Activated CD4-positive, alpha-beta T cell treated with anti-CD3 and anti-CD28 coated beads, Interleukin-2, amount 10 ng/mL, durations not matched to agents 24 days and 14 days (primary cell): ENCODE results near the gene COX4I1. TPM values are rescaled to one million over a fixed set of nuclear protein-coding genes. Genes with fewer than 3 reads are reported as not detected.

Source experiments
- DNase-seq: peaks from one replicate; pipeline ENCODE4 v3.0.0; 2022
- H3K27ac Mint-ChIP-seq: one replicate; pipeline ENCODE4 v1.8.0; 2022; ENCODE audit warnings: mild to moderate bottlenecking, mixed read lengths
- H3K27me3 Mint-ChIP-seq: one replicate; pipeline ENCODE4 v1.8.0; 2022; ENCODE audit warnings: mixed read lengths
- H3K36me3 Mint-ChIP-seq: one replicate; pipeline ENCODE4 v1.8.0; 2022; ENCODE audit warnings: low read depth, mild to moderate bottlenecking, mixed read lengths
- H3K4me1 Mint-ChIP-seq: one replicate; pipeline ENCODE4 v1.8.0; 2021; ENCODE audit warnings: mixed read lengths
- H3K4me3 Mint-ChIP-seq: one replicate; pipeline ENCODE4 v1.8.0; 2022; ENCODE audit warnings: mild to moderate bottlenecking, moderate library complexity, mixed read lengths
- H3K9me3 Mint-ChIP-seq: one replicate; pipeline ENCODE4 v1.8.0; 2021; ENCODE audit warnings: mixed read lengths
- intact Hi-C: fragments of 100-400 bp; cut with micrococcal nuclease; formaldehyde crosslinking; loops from one replicate; pipeline ENCODE4 v1.15.1; 2023
- total RNA-seq: library from RNA; stranded (reverse); gene quantifications from 2 replicates; pipeline ENCODE4 v1.2.3, GENCODE V29; 2022

The COX4I1 gene
- total RNA-seq, 1 donor from 2014 or later = 569 TPM

DNA sequence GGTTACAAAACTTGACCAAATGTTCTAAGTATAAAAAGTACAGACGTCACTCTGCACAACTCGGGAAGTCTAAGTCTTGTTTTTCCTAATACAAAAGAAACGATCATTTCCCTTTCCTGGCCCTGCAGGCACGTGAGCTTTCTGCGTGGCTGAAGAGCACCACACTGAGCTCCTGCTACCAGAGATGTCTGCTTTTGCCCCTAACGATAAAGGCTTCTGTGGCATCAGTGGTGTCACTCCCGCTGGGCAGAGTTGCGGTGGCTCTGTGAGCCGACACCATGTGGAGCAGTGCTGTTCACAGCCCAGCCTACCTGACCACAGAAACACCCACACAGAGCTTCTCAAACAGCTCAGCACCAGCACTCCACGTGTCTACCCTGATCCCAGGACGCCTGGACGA is 20.6 kb upstream of the COX4I1 start:
- DNase-seq = no peak
- peaks cover 34% of the 10 kb centered on the region for H3K36me3 Mint-ChIP-seq
- intact Hi-C loops = no loop called here
- H3K4me1 Mint-ChIP-seq = peaks cover 3% of the 10 kb centered on the region
- no peaks in the 10 kb centered on the region for H3K9me3 Mint-ChIP-seq
- no peak overlapping the region for H3K4me3 Mint-ChIP-seq
- peak overlapping the region; percentile 41 for H3K27ac Mint-ChIP-seq
- no peaks in the 10 kb centered on the region for H3K27me3 Mint-ChIP-seq

DNA sequence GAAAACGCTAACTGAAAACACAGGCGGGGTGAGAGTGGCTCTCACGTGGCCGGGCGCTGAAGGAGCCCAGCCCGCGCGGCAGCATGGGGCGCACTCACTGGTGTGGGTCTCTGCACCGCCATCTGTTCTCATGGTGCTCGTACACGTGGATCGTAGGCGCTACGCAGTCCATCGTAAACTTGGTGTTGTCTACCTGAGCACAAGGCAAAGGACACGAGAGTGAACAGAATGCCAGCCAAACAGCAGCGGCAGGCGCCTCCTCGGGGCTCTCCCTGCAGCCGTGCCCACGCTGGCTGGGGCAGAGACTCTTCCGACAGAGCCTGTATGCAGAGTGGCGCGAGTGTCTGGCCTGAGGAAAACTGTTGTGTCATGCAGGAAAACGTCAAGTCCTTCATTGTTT is 19.2 kb upstream of the COX4I1 start:
- Mint-ChIP-seq H3K36me3 (peaks cover 34% of the 10 kb centered on the region), H3K4me3 (no peak overlapping the region), H3K4me1 (peaks cover 3% of the 10 kb centered on the region), H3K27ac (no peak overlapping the region), H3K9me3 (no peaks in the 10 kb centered on the region), H3K27me3 (no peaks in the 10 kb centered on the region)
- intact Hi-C loops = no loop called here
- no peak for DNase-seq

DNA sequence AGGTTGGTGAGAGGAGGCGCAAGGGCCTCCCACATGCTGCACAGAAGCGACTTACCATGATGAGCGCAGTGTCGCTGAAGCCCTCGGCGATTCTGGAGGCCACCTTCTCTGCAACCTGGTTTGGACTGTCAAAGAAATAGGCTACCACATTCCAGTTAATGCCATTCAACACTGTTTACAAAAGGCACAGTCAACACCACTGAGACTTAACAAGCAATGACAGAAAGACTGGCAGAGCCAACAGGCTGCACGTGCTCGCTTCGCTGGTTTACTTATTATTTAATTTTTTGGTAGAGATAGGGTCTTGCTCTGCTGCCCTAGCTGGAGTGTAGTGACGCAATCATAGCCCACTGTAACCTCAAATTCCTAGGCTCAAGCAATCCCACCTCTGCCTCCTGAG is 18.3 kb upstream of the COX4I1 start:
- intact Hi-C loops = no loop called here
- peaks cover 41% of the 10 kb centered on the region for H3K36me3 Mint-ChIP-seq
- H3K9me3 Mint-ChIP-seq = no peaks in the 10 kb centered on the region
- no peak for DNase-seq
- no peak overlapping the region for H3K27ac Mint-ChIP-seq
- no peak overlapping the region for H3K4me3 Mint-ChIP-seq
- H3K27me3 Mint-ChIP-seq = no peaks in the 10 kb centered on the region
- H3K4me1 Mint-ChIP-seq = peaks cover 3% of the 10 kb centered on the region

DNA sequence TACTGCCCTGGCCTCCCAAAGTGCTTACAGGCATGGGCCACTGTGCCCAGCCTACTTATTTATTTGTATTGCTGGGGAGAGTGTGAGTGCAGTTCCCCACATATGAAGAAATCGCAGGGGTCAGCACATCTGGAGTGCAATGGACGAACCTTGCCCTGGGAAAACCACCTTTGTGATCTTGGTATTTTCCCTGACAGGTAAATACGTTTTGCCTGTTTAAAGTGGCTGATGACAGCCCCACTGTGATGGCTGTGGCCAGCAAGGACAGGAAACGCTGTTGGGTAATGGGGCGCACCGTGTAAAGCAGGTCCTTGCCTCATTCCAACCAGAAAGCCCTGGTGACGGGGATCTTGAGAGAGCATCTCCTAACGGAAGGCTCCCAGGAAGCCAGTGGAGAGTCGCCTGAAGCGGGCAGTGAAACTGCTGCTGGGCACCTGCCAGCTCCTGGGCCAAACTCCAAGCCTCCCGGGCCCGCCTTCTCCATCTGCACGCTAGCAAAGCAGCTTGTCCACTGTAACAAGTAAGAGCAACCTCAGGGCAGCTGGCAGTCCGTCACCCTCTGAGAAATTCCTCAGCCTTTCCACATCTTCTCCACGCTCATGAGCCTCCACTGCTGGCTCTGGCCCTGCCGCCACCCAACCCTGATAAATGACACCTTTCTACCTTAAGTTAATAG is 17.7 kb upstream of the COX4I1 start:
- Mint-ChIP-seq H3K4me3 (no peak overlapping the region), H3K4me1 (peaks cover 3% of the 10 kb centered on the region), H3K27me3 (no peaks in the 10 kb centered on the region), H3K36me3 (peaks cover 39% of the 10 kb centered on the region), H3K27ac (no peak overlapping the region), H3K9me3 (no peaks in the 10 kb centered on the region)
- no peak for DNase-seq
- intact Hi-C loops = no loop called here

DNA sequence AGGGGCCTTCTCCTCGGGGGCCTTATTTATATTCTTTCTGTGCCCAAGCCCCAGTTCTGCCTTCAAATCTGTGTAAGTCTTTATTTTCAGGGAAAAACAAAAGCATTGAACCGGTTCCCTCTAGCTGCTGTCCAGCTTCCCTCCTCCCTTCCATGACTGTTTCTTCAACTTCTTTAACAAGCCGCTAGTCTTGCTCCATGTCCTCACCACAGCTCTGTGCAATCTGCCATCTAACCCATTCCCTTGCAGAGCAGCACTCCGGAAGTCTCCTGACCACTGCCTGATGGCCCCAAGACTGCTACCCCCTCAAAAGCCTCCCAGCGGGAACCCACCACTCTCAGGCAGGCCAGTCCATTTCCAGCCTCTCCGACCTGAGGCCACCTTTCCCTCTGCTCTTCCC is 17.0 kb upstream of the COX4I1 start:
- Mint-ChIP-seq H3K4me3 (no peak overlapping the region), H3K27me3 (no peaks in the 10 kb centered on the region), H3K9me3 (no peaks in the 10 kb centered on the region), H3K36me3 (peaks cover 41% of the 10 kb centered on the region), H3K4me1 (peaks cover 3% of the 10 kb centered on the region), H3K27ac (no peak overlapping the region)
- intact Hi-C loops = no loop called here
- no peak for DNase-seq

DNA sequence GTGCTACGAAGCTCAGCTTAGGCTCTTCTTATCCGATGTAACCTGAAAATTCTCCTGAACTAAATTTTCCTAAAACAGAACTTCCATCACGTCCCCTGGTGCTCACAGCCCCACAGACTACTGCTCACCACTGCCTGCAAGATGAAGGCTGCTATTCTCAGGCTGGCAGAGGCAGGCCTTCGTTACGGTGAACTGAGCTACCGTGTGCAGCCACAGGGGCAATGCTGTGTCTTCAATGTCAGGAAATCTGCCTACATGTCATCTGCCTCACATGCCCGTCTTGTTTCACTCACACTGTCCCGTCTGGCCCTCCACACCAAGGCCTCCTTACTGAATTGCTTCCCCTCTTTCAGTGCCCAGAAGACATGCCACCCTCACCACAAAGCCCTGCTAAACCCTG is 16.1 kb upstream of the COX4I1 start:
- Mint-ChIP-seq H3K4me3 (no peak overlapping the region), H3K9me3 (no peaks in the 10 kb centered on the region), H3K27ac (no peak overlapping the region), H3K4me1 (peaks cover 3% of the 10 kb centered on the region), H3K27me3 (no peaks in the 10 kb centered on the region), H3K36me3 (peaks cover 41% of the 10 kb centered on the region)
- no peak for DNase-seq
- intact Hi-C loops = no loop called here

DNA sequence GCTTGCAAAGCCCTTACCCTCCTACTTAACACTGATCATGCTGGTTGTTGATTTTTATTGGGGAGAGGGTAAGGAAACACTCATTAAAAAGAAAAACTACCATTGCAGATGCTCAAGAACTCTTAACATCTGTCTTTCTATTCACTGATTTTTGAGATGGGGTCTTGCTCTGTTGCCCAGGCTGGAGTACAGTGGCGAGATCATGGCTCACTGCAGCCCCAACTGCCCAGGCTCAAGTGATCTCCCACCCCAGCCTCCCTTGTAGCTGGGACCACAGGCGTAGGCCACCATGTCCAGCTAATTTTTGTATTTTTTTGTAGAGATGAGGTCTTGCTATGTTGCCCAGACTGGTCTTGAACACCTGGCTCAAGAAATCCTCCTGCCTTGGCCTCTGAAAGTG is 14.7 kb upstream of the COX4I1 start:
- no peak overlapping the region for H3K27ac Mint-ChIP-seq
- peaks cover 4% of the 10 kb centered on the region for H3K4me1 Mint-ChIP-seq
- H3K27me3 Mint-ChIP-seq = no peaks in the 10 kb centered on the region
- H3K9me3 Mint-ChIP-seq = no peaks in the 10 kb centered on the region
- H3K36me3 Mint-ChIP-seq = peaks cover 37% of the 10 kb centered on the region
- no peak for DNase-seq
- intact Hi-C loops = no loop called here
- no peak overlapping the region for H3K4me3 Mint-ChIP-seq

DNA sequence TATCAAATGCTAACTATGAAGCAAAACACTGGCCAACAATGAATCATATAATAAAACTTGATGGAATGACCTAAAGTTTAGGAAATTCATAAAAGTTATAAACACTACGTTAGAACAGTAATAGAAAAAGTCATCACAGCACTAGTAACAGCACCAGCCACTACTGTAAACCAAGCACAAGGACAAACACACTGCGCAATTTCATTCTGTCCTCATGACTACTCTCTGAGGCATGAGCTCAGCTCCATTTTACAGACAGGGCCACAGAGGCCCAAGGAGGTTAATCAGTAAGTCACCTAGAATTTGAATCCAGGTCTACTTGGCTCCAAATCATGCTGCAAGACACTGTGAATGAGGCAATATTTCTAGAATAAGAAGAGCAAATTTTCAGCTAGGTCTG is 13.6 kb upstream of the COX4I1 start:
- no peaks in the 10 kb centered on the region for H3K9me3 Mint-ChIP-seq
- H3K4me1 Mint-ChIP-seq = peaks cover 12% of the 10 kb centered on the region
- intact Hi-C loops = no loop called here
- no peak for DNase-seq
- H3K4me3 Mint-ChIP-seq = no peak overlapping the region
- H3K27me3 Mint-ChIP-seq = no peaks in the 10 kb centered on the region
- H3K27ac Mint-ChIP-seq = no peak overlapping the region
- peaks cover 35% of the 10 kb centered on the region for H3K36me3 Mint-ChIP-seq

DNA sequence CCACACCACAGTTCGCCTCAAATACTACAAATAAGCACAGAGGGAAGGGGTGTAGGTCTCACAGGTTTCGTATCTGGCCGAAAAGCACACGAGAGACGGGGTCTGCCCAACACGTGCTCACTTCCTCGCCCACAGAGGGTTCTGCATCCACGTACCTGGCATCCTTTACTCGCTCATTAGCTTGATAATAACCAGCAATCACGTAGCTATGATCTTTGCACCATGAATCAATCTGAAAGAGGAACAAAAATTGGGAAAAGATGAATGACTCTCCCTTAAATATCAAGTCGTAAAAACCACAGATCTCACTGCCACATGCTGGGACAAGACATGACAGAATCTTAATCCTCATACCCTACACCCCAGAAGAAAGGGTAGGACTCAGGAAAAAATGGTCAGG is 10.7 kb upstream of the COX4I1 start:
- peaks cover 54% of the 10 kb centered on the region for H3K36me3 Mint-ChIP-seq

DNA sequence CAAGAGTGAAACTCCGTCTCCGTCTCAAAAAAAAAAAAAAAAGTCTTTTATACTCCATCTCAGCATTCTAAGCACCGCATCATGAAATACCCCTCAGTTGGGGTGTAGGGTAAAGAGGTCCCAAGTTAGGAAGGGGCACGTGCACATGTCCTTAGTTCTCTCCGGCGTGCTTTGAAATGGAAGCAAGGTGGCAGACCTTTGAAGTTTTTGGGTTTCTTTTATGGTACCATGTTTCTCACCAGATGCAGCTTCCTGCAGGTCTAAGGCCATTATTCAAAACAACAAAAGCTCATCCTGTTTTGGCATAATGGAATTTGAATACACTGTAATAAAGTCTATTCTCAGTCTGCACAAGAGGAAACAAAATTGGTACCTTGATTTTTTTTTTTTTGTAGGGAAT is 9.7 kb upstream of the COX4I1 start:
- intact Hi-C loops = no loop called here
- no peaks in the 10 kb centered on the region for H3K27me3 Mint-ChIP-seq
- no peak overlapping the region for H3K4me3 Mint-ChIP-seq
- H3K9me3 Mint-ChIP-seq = no peaks in the 10 kb centered on the region
- DNase-seq = no peak
- peaks cover 59% of the 10 kb centered on the region for H3K36me3 Mint-ChIP-seq
- no peak overlapping the region for H3K27ac Mint-ChIP-seq
- H3K4me1 Mint-ChIP-seq = peaks cover 18% of the 10 kb centered on the region

More for the DNA sequence above, 10.7 kb upstream of the COX4I1 start:
- DNase-seq = no peak
- Mint-ChIP-seq H3K27me3 (no peaks in the 10 kb centered on the region), H3K4me3 (no peak overlapping the region), H3K9me3 (no peaks in the 10 kb centered on the region), H3K27ac (no peak overlapping the region), H3K4me1 (peaks cover 18% of the 10 kb centered on the region)
- intact Hi-C loops = no loop called here

DNA sequence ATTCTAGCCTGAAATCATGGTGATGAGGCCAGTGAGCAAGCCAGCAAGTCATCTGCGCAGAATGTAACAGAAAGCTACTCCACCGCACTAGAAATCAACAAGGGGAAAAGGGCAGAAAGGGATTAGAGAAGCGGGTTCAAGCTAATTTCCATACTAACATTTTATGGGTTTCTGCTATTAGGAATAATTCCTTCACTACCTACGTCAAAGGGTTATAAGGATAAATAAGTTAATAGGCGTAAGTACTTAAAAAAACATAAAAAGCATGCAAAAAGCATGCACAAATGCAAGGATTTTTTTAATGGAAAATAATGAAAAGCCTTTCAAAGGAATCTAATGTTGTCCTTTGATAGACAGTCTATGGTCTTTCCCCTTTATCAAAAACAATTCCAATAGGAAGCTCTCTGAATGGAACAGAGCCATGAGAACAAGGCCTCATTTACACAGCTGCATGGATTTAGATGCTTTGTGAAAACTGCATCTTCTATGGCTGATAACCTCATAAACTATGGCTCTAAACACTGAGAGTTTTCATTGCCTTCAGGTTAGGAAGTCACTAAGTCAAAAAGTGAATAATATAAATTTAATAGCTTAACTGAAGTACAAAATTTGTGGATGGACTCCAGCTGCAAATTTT is 5.7 kb upstream of the COX4I1 start:
- no peaks in the 10 kb centered on the region for H3K9me3 Mint-ChIP-seq
- no peak overlapping the region for H3K4me3 Mint-ChIP-seq
- H3K27ac Mint-ChIP-seq = no peak overlapping the region
- peaks cover 58% of the 10 kb centered on the region for H3K36me3 Mint-ChIP-seq
- H3K4me1 Mint-ChIP-seq = peaks cover 42% of the 10 kb centered on the region
- DNase-seq = no peak
- intact Hi-C loops = no loop called here
- H3K27me3 Mint-ChIP-seq = no peaks in the 10 kb centered on the region

DNA sequence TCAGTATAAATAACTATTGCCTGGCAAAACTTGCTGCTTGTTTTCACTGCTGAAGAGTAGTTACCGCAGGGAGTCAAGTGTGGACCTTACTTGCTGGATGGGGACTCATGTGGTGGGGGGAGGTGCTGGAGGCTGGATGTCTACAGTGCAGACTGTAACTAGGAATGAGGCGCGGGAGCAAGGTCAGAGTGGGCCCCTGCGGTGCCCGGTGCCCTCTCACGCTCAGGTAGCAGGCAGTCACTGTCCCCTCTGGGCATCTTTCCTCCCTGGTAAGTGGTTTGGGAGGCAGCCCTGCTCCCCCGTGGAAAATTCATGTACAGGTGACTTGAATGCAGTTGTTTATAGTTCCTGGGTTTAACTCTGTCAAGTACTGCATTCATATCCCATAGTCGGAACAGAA is 4.8 kb upstream of the COX4I1 start:
- H3K9me3 Mint-ChIP-seq = no peaks in the 10 kb centered on the region
- H3K27ac Mint-ChIP-seq = no peak overlapping the region
- H3K4me3 Mint-ChIP-seq = no peak overlapping the region
- peaks cover 55% of the 10 kb centered on the region for H3K36me3 Mint-ChIP-seq
- intact Hi-C loops = no loop called here
- H3K27me3 Mint-ChIP-seq = no peaks in the 10 kb centered on the region
- no peak for DNase-seq
- peaks cover 41% of the 10 kb centered on the region for H3K4me1 Mint-ChIP-seq

DNA sequence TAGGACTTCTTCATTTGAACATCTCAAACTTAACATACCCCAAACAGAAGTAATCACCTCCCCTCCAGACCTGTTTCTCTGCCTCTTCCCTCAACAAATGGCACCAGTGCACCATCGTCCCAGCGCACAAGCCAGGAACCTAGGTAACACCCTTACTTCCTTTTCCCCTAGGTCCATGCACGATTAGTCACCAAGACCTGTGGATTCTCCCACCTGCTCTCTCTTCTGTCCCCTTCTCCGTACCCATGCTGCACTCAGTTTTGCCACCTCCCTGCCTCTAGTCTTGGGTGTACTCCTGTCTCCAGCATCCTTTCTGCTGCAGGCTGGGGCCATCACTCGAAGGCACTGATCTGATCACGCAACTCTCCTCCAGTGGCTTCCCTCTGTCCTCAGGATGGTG is 3.3 kb upstream of the COX4I1 start:
- no peaks in the 10 kb centered on the region for H3K9me3 Mint-ChIP-seq
- H3K27ac Mint-ChIP-seq = peak overlapping the region; percentile 35
- no peaks in the 10 kb centered on the region for H3K27me3 Mint-ChIP-seq
- peaks cover 57% of the 10 kb centered on the region for H3K36me3 Mint-ChIP-seq
- no peak for DNase-seq
- peaks cover 41% of the 10 kb centered on the region for H3K4me1 Mint-ChIP-seq
- H3K4me3 Mint-ChIP-seq = peak overlapping the region; percentile 30
- intact Hi-C loops = no loop called here

DNA sequence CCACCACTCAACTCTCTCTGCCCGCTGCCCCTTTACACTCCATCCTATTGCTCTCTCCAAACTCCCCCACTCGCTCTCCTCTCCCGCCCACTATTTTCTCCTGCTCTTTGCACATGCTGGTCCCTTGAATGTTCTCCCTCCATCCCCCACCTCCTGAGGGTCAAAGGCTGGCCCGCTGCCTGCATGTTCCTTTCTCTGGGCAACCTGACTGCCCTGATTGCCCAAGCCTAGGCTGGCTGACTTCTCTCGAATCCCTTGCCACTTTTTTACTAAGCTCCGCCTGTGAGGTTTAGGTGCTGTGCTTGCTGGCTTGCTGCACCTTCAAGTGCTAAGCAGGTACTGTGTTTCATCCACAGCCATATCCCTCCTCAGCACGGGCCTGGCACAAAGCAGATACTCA is 2.9 kb upstream of the COX4I1 start:
- Mint-ChIP-seq H3K27ac (peak overlapping the region; percentile 35), H3K36me3 (peaks cover 58% of the 10 kb centered on the region), H3K4me3 (peak overlapping the region; percentile 30), H3K27me3 (no peaks in the 10 kb centered on the region), H3K4me1 (peaks cover 43% of the 10 kb centered on the region), H3K9me3 (no peaks in the 10 kb centered on the region)
- intact Hi-C loops = no loop called here
- no peak for DNase-seq
